GM18870 (cell line): ENCODE data around the gene LYPD3.

Experiments
- ATAC-seq: cut with Tn5 transposase; IDR thresholded peaks from one replicate; pipeline ENCODE4 v1.9.1; 2021; ENCODE audit warnings: moderate library complexity; ENCODE audit not compliant: unreplicated experiment

Gene LYPD3

DNA sequence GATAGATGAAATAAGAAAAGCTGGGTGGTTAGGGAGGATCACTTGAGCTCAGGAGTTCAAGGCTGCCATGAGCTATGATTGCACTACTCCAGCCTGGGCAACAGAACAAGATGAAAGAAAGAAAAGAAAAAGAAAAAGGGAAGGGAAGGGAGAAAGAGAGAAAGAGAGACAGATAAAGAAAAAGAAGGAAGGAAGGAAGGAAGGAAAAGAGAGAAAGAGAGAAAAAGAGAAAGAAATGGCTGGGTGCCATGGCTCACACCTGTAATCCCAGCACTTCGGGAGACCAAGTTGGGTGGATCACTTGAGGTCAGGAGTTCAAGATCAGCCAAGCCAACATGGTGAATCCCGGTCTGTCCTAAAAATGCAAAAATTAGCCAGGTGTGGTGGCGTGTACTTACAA, 29.6 kb downstream of the LYPD3 start:
- no peak for ATAC-seq

DNA sequence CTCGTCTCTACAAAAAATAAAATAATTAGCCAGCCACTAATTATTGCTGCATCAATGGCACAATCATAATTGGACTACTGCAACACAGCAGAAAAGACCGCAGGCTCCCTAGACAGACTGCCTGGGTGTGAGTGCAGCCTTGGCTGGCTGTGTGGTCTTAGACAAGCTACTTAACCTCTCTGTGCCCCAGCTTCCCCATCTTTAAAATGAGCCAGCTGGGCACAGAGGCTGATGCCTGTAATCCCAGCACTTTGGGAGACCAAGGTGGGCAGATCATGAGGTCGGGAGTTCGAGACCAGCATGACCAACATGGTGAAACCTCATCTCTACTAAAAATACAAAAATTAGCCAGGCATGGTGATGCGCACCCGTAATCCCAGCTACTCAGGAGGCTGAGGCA, 31.7 kb downstream of the LYPD3 start:
- ATAC-seq: no peak

DNA sequence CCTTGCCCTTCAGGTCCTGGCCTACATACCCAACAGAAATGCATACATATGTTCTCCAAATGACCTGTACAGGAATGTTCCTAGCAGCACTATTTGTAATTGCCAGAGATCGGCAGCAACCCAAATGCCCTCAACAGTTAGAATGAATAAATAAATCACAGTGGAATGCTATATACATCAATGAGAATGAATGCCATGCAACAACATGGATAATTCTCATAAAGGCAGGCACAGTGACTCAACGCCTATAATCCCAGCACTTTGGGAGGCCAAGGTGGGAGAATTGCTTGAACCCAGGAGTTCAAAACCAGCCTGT, 32.1 kb downstream of the LYPD3 start:
- no peak for ATAC-seq

DNA sequence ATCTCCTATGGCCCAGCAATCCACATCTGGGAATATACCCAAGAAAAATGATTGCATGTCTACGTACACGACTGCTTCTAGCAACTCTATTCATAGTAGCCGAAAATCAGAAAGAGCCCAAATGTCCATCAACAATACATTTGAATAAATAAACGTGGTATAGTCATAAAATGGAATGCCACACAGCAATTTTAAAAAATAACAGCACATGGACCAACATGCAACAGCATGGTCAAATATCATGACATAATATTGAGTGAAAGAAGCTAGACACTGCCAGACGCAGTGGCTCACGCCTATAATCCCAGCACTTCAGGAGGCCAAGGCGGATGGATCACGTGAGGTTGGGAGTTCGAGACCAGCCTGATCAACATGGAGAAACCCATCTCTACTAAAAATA, 34.4 kb downstream of the LYPD3 start:
- ATAC-seq: no peak

DNA sequence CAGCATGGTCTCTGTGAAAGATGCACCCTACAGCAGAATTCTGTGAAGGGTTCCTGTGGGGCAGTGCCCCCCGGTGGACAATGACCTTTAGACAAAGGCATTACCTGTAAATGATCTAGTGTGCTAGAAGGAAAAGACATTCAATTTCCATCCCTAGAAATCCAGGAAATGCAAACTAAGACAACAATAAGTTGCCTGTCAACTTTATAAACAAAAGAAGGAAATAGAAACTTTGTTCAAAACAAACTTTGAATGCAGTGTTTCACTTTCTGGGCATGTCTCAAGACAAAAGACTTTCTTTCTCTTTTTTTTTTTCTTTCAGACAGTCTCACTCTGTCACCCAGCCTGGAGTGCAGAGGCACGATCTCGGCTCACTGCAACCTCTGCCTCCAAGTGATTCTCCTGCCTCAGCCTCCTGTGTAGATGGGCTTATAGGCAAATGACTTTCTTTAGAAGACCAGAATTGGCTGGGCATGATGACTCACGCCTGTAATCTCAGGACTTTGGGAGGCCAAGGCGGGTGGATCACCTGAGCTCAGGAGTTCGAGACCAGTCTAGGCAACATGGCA, 35.2 kb downstream of the LYPD3 start:
- no peak for ATAC-seq

DNA sequence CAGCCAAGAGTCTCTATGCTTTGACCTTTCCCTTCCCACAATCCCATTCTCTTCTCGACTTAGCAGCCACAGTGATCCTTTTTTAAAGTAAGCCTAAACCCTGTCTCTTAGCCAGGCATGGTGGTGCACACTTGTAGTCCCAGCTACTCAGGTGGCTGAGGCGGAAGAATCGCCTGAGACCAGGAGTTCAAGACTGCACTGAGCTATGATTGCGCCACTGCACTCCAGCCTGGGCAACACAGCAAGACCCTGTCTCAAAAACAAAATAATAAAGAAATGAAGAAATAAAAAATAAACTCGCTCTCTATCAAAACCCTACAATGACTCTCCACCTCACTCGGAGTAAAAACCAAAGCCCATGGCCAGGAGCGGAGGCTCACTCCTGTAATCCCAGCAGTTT, 36.0 kb downstream of the LYPD3 start:
- ATAC-seq: no peak

DNA sequence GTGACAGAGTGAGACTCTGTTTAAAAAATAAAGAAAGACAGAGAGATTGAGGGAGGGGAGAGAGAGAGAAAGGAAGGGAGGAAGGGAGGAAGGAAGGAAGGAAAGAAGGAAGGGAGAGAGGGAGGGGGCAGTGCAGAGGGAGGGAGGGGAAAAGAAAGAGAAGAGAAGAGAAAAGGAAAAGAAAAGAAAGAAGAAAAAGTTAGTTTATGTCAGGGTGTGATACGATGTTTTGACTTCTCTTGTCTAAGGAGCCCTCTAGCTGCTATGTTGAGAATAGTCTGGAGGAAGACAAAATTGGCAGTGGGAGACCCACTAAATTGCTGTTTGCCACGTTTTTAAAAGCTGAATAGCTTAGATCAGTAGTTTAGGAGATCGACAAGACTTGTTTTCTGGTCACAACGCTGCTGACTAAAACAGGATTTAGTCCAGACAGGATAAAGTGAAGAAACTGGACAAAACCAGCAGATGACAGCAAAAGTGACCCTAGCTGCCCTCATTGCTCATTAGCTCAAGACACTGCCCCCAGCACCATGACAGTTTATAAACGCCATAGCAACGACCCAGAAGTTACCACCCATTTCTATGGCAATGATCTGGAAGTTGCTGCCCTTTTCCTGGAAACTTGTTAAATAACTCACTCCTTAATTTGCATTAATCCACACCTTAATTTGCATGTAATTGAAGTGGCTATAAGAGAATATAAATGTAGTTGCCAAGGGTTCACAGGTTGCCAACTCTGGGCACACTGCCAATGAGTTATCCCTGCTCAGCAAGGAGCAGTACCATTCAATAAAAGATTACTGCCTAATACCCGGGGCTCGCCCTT, 39.6 kb downstream of the LYPD3 start:
- ATAC-seq: no peak

DNA sequence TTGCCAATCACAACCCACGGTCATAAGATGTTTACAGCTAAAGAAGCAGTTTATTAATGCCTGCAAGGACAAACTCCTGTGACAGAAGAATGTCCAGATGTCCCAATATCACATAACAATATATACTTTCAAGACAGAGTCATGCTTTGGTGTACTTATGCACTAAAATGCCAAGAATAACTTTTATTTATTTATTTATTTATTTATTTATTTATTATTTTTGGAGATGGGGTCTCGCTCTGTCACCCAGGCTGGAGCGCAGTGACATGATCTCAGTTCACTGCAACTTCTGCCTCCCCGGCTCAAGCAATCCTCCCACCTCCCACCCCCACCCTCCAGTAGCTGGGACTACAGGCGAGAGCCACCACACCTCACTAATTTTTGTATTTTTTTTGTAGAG, 41.6 kb downstream of the LYPD3 start:
- no peak for ATAC-seq

DNA sequence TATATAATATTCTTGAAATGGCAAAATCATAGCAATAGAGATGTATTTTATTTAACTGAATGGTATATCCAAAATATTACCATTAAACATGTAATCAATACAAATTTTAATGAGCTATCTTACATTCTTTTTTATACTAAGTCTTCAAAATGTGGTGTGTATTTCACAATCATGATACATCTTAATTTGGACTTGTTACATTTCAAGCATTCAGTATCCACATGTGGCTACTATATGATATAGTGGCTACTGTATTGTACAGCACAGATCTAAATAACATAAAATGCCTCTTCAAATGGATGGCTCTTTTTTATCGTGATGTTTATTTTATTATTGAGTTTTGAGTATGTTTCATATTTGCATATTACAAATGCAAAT, 42.7 kb downstream of the LYPD3 start:
- no peak for ATAC-seq

DNA sequence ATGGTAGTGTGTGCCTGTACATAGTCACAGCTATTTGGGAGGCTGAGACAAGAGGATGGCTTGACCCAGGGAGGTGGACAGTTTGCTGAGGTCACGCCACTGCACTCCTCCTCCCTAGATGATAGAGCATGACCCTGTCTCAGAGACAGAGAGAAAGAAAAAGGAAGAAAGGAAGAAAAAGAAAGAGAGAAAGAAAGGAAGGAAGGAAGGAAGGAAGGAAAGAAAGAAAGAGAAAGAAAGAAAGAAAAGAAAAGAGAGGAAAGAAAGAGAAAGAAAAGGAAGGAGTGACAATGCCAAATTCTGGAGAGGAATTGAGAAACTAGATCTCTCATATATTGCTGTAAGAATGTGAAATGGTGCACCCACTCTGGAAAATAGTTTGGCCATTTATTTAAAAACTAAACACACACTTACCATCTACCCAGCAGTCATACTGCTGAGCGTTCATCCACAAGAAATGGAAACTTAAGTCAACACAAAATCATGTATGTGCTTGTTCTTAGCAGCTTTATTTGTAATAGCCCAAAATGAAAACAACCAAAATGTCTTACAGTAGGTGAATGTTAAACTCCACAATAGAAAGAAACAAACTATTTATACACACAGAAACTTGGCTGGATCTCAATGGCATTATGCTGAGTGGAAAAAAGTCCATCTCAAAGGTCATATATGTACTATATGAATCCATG, 43.3 kb downstream of the LYPD3 start:
- no peak for ATAC-seq

DNA sequence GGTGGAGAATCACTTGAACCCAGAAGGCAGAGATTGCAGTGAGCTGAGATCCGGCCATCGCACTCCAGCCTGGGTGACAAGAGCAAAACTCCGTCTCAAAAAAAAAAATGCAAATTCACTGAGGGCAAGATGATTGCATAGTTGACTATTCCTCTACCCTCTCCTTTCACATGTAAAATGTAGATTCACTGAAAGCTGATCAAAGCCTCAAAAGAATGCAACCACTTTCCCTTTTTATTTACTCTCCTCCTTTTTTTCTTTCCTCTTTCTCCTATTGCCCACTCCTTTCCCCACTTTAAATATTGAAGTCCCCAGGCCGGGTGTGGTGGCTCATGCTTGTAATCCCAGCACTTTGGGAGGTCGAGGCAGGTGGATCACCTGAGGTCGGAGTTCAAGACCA, 44.5 kb downstream of the LYPD3 start:
- ATAC-seq: no peak

DNA sequence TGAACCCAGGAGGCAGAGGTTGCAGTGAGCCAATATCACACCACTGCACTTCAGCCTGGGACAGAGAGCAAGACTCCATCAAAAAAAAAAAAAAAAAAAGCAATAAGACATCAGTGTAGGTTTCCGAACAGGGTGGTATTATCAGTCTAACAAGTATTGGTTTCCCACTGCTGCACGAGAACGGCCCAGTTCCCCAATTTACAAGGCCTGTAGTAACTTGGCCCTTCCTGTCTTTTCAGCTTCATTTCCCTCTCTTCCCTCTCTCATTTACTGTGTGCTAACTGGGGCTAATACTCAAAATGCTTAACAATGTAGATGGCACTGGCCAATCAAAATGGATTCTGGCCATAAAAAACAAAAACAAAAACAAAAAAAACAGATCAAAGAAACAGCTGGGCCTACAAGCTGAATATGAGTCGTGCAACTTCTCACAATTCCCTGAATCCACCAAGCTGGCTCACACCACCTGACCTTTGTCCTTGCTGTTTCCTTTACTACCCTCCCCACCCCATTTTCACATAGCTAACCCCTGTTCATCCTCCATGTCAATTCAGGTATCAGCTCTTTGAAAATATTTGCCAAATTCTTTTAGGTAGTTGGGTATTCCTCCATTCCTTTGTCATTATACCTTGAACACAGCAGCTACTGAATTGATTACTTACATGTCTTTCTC, 48.3 kb downstream of the LYPD3 start:
- no peak for ATAC-seq

DNA sequence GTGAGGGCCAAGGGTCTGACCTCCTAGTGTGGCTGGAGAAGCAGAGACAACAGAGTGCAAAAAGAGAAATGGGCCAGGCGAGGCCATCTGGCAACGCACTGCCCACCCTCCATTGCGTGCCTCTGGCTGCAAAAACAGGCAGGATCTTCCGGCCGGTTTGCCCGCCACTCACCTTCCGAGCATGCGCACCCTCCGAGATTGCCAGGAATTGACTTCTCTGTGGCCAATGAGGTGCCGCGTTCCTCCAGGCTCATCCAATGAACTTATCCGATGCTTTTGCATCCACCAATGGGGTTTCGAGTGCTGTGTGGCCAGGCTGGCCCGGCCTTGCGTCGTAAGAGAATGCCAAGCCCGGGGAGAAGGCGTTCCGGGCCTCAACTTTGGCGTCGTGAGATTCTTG, 50.9 kb downstream of the LYPD3 start, which contains the start of gene TEX101:
TEX101 (plus strand) TSS at position 337 of the 400 bp plus-strand sequence. CDS start 1,030 bp downstream, outside the sequence.
- no peak for ATAC-seq

DNA sequence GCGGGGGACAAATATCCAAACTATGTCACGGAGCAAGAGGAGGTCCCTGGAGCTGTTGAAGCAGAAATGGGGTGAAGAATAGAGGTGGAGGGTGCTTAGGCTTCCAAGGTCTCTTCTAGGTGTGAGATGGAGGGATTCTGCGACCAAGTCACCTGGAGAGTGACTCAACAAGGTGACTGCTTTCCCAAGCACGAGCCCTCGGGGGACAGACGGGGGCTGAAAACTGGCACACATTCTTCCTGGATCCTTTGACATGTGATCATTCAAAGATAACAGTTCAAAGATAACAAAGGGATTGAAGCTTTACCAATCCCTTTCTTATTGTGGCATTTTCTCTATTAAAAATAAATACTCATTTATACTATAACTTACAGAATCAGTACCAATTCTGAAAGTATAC, 53.0 kb downstream of the LYPD3 start:
- no peak for ATAC-seq
